ENCODE data around the gene MGA. TPM values are rescaled to one million over a fixed set of nuclear protein-coding genes. Genes with fewer than 3 reads are reported as not detected.

Gene MGA
- total RNA-seq, 1 experiment from 2014 or later: 21.5 TPM

- H3K9me3 ChIP-seq (replicated peaks): no peaks in the 10 kb centered on the region
Measured at GRCh38 chr15:41640985-41641384, 19.2 kb upstream of the MGA start.

GRCh38 chr15:41647262-41647661 lies 12.9 kb upstream of the MGA start:
- Histone ChIP-seq H3K4me1 (replicated peaks) (no peaks in the 10 kb centered on the region), H3K27me3 (replicated peaks) (no peaks in the 10 kb centered on the region; the same call in 1 of the 2 replicates), H3K27ac (no peak overlapping the region), H3K36me3 (no peaks in the 10 kb centered on the region), H3K4me3 (no peak overlapping the region), H3K9me3 (replicated peaks) (no peaks in the 10 kb centered on the region)
- DNase-seq (ENCODE audit: low read depth in 1 of 2, low spot score in 2 of 2): no peak

More at GRCh38 chr15:41640985-41641384, 19.2 kb upstream of the MGA start:
- Histone ChIP-seq H3K36me3 (no peaks in the 10 kb centered on the region), H3K4me3 (no peak overlapping the region), H3K4me1 (replicated peaks) (no peaks in the 10 kb centered on the region), H3K27me3 (replicated peaks) (no peaks in the 10 kb centered on the region), H3K27ac (no peak overlapping the region)
- DNase-seq (ENCODE audit: low read depth in 1 of 2, low spot score in 2 of 2): no peak

DNA sequence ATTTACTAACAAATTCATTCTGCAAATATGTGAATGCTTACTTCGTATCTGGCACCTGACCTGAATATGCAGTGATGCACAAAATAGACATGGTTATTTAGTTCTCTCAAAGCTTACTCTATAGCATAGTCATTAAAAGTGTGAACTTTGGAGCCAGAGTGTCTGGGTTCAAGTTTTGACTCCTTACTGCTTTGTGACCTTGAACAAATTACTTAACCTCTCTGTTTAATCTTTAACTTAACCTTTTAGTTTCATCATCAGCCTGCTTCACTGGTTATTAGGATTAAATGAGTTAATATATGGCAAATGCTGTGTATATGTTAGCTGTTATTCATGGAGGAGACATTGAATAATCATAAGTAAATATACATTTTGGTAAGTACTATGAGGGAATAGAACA lies 12.1 kb upstream of the MGA start:
- H3K4me1 ChIP-seq (replicated peaks): no peaks in the 10 kb centered on the region
- H3K4me3 ChIP-seq: no peak overlapping the region
- no peaks in the 10 kb centered on the region for H3K36me3 ChIP-seq
- H3K9me3 ChIP-seq (replicated peaks): no peaks in the 10 kb centered on the region
- no peak for DNase-seq (ENCODE audit: low read depth in 1 of 2, low spot score in 2 of 2)
- no peak overlapping the region for H3K27ac ChIP-seq
- H3K27me3 ChIP-seq (replicated peaks): no peaks in the 10 kb centered on the region; the same call in 1 of the 2 replicates

GRCh38 chr15:41648770-41649169 lies 11.4 kb upstream of the MGA start:
- Histone ChIP-seq H3K36me3 (no peaks in the 10 kb centered on the region), H3K27ac (no peak overlapping the region), H3K4me3 (no peak overlapping the region), H3K9me3 (replicated peaks) (no peaks in the 10 kb centered on the region), H3K27me3 (replicated peaks) (no peaks in the 10 kb centered on the region; the same call in 1 of the 2 replicates), H3K4me1 (replicated peaks) (no peaks in the 10 kb centered on the region)
- DNase-seq (ENCODE audit: low read depth in 1 of 2, low spot score in 2 of 2): no peak

DNA sequence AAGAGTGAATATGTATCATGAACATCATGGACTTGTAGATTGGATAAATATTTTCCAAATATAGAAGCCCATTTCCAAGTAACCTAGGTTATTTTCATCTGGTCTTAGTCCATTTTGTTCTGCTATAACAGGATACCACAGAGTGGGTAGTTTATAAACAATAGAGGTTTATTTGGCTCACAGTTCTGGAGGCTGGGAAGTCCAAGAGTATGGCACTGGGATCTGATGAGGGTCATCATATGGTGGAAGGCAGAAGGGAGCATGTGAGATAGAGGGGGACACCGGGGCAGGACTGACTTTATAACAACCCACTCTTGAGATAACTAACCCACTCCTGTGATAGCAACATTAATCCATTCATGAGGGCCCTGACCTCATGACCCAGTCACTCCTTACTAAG lies 9.4 kb upstream of the MGA start:
- peaks cover 4% of the 10 kb centered on the region for H3K4me1 ChIP-seq (replicated peaks)
- no peak overlapping the region for H3K27ac ChIP-seq
- H3K27me3 ChIP-seq (replicated peaks): no peaks in the 10 kb centered on the region; the same call in 1 of the 2 replicates
- H3K36me3 ChIP-seq: no peaks in the 10 kb centered on the region
- H3K9me3 ChIP-seq (replicated peaks): no peaks in the 10 kb centered on the region
- no peak for DNase-seq (ENCODE audit: low read depth in 1 of 2, low spot score in 2 of 2)
- H3K4me3 ChIP-seq: no peak overlapping the region

DNA sequence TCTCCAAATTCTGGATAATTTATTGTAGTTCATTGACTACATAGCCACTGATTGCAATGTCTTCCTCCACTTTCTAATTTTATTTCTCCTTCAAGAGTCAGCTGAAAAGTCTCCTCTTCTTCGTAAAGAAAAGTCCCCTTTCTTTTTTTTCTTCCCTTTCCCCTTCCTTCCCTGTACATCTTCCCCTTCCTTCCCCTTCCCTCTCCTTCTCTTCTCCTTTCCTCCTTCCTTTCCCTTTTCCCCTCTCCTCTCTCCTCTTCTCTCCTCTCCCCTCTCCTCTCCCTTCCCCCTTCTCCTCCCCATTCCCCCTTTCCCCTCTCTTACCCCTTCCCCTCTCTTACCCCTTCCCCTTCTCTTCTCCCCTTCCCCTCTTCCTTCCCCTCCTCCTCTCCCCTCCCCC lies 8.8 kb upstream of the MGA start:
- Histone ChIP-seq H3K36me3 (no peaks in the 10 kb centered on the region), H3K4me1 (replicated peaks) (peaks cover 7% of the 10 kb centered on the region), H3K9me3 (replicated peaks) (no peaks in the 10 kb centered on the region), H3K27ac (no peak overlapping the region), H3K27me3 (replicated peaks) (no peaks in the 10 kb centered on the region; the same call in 1 of the 2 replicates), H3K4me3 (no peak overlapping the region)
- no peak for DNase-seq (ENCODE audit: low read depth in 1 of 2, low spot score in 2 of 2)

DNA sequence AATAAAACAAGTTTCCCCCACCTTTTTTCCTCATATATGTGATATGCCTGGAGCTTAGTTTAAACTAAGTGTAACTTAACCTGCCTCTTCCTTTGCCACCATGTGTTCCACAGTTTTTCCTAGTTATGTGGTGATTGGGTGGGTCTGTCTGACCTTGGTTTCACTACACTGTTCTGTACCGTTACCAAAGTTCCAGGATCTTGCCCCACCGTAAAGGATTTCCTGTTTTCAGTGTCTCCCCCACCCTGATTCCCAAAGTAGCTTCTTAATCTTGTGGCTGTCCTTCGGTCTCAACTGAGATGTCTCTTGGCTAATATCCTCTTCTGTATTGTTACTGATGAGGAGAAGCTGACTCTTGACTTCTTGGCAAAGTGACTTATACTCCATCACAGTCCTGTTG lies 6.4 kb upstream of the MGA start:
- no peak overlapping the region for H3K4me3 ChIP-seq
- H3K36me3 ChIP-seq: no peaks in the 10 kb centered on the region
- no peaks in the 10 kb centered on the region for H3K9me3 ChIP-seq (replicated peaks)
- no peak overlapping the region for H3K27ac ChIP-seq
- no peak for DNase-seq (ENCODE audit: low read depth in 1 of 2, low spot score in 2 of 2)
- H3K4me1 ChIP-seq (replicated peaks): peaks cover 7% of the 10 kb centered on the region
- H3K27me3 ChIP-seq (replicated peaks): no peaks in the 10 kb centered on the region

DNA sequence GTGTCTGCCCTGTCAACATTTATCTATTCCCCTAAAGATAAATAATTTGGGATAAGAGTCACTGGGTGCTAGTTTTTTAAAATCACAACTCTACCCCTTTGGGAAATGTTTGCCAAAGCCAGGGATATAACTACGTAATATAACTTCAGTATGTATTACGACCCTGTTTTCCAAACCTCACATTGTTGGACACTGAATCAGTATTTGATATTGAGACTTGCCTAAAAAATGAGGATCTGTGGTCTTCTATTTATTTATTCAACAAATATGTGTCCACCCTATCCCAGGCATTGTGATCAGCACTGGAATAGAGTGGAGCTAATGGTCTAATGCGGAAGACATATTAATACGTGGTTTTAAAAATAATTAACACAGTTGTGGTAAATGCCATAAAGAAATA lies 4.5 kb upstream of the MGA start:
- DNase-seq (ENCODE audit: low read depth in 1 of 2, low spot score in 2 of 2): peak in 1 of 2 experiments; percentile 35
- H3K9me3 ChIP-seq (replicated peaks): 0 out of 2 replicates have a peak, but pooled peaks cover 2% of the 10 kb centered on the region
- peaks cover 17% of the 10 kb centered on the region for H3K4me1 ChIP-seq (replicated peaks)
- no peaks in the 10 kb centered on the region for H3K27me3 ChIP-seq (replicated peaks)
- H3K4me3 ChIP-seq: no peak overlapping the region
- H3K36me3 ChIP-seq: no peaks in the 10 kb centered on the region
- H3K27ac ChIP-seq: no peak overlapping the region

DNA sequence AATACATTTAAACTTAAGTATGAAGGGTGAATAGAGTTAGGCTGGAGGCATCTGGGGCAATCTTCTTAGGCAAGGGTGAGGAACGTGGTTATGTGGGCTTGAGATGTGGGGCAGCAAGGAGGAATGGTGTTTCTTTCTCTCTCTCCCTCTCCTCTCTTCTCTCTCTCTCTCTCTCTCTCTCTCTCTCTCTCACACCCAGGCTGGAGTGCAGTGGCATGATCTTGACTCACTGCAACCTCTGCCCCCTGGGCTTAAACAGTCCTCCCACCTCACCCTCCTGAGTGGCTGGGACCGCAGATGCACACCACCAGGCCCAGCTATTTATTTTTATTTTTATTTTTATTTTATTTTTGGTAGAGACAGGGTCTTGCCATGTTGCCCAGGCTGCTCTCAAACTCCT lies 4.0 kb upstream of the MGA start:
- H3K27me3 ChIP-seq (replicated peaks): no peaks in the 10 kb centered on the region
- H3K27ac ChIP-seq: no peak overlapping the region
- no peak overlapping the region for H3K4me3 ChIP-seq
- peaks cover 22% of the 10 kb centered on the region for H3K4me1 ChIP-seq (replicated peaks)
- H3K36me3 ChIP-seq: no peaks in the 10 kb centered on the region
- 0 out of 2 replicates have a peak, but pooled peaks cover 2% of the 10 kb centered on the region for H3K9me3 ChIP-seq (replicated peaks)
- DNase-seq (ENCODE audit: low read depth in 1 of 2, low spot score in 2 of 2): peak in 1 of 2 experiments; percentile 21

- Histone ChIP-seq H3K27me3 (replicated peaks) (no peaks in the 10 kb centered on the region), H3K4me3 (no peak overlapping the region), H3K4me1 (replicated peaks) (peaks cover 32% of the 10 kb centered on the region), H3K9me3 (replicated peaks) (0 out of 2 replicates have a peak, but pooled peaks cover 2% of the 10 kb centered on the region), H3K27ac (no peak overlapping the region), H3K36me3 (no peaks in the 10 kb centered on the region)
- no peak for DNase-seq (ENCODE audit: low read depth in 1 of 2, low spot score in 2 of 2)
Measured at GRCh38 chr15:41658689-41659088, 1.5 kb upstream of the MGA start.

GRCh38 chr15:41659190-41659589 lies 1.0 kb upstream of the MGA start:
- Histone ChIP-seq H3K36me3 (no peaks in the 10 kb centered on the region), H3K4me1 (replicated peaks) (peaks cover 32% of the 10 kb centered on the region), H3K27ac (no peak overlapping the region), H3K4me3 (no peak overlapping the region), H3K27me3 (replicated peaks) (no peaks in the 10 kb centered on the region), H3K9me3 (replicated peaks) (0 out of 2 replicates have a peak, but pooled peaks cover 2% of the 10 kb centered on the region)
- no peak for DNase-seq (ENCODE audit: low read depth in 1 of 2, low spot score in 2 of 2)

- Histone ChIP-seq H3K4me3 (peak overlapping the region; percentile 39; the same call in 1 of the 2 replicates), H3K27ac (peak overlapping the region; percentile 31), H3K27me3 (replicated peaks) (no peaks in the 10 kb centered on the region), H3K9me3 (replicated peaks) (0 out of 2 replicates have a peak, but pooled peaks cover 2% of the 10 kb centered on the region), H3K36me3 (no peaks in the 10 kb centered on the region), H3K4me1 (replicated peaks) (peaks cover 32% of the 10 kb centered on the region)
- no peak for DNase-seq (ENCODE audit: low read depth in 1 of 2, low spot score in 2 of 2)
Measured at GRCh38 chr15:41659855-41660234, 360 bp upstream of the MGA start.

GRCh38 chr15:41661078-41661517 lies 893 bp downstream of the MGA start:
- no peak overlapping the region for H3K27ac ChIP-seq
- DNase-seq (ENCODE audit: low read depth in 1 of 2, low spot score in 2 of 2): no peak
- peak overlapping the region; percentile 39 for H3K4me3 ChIP-seq

DNA sequence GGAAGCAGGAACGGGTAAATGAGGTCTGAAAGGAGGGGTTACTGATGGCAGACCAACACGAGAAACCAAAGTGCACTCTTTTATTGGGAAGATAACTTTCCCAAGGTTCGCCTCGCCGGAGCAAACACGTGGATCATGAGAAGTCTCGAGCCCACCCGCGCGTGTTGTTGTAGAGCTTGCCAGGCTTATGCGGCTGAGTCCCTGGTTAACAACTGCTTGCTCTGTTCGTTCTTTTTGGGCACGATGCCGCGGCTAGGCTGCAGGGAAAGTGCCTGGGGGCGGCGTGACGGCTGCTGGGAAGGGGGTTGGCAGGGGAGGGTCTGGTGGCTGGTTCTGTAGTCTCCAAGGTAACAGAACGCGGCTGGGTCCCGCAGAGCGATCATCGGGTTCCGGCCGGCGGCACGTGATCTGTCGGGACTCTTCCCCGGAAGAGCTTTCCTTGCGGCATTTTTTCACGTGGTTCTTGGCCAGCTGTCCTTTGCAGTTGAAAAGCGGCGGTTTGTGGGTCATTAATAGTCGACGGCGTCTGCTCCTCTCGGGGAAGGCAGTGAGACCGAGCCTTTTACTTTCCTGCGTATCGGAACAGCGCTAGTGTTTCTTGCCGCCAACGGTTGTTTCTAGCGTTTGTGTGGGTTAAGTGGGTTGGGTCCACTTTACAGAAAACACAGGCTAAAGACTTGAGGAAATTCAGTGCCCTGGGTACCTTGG lies 1.5 kb downstream of the MGA start:
- Histone ChIP-seq H3K9me3 (replicated peaks) (0 out of 2 replicates have a peak, but pooled peaks cover 2% of the 10 kb centered on the region), H3K27ac (0 out of 2 replicates have a peak overlapping the region, but pooled peaks have one; percentile 22), H3K4me1 (replicated peaks) (peaks cover 31% of the 10 kb centered on the region), H3K27me3 (replicated peaks) (no peaks in the 10 kb centered on the region), H3K4me3 (peak overlapping the region; percentile 39), H3K36me3 (no peaks in the 10 kb centered on the region)
- DNase-seq (ENCODE audit: low read depth in 1 of 2, low spot score in 2 of 2): peak; percentile 57 to 67

More at GRCh38 chr15:41661078-41661517, 893 bp downstream of the MGA start:
- Histone ChIP-seq H3K27me3 (replicated peaks) (no peaks in the 10 kb centered on the region), H3K9me3 (replicated peaks) (0 out of 2 replicates have a peak, but pooled peaks cover 2% of the 10 kb centered on the region), H3K4me1 (replicated peaks) (peaks cover 26% of the 10 kb centered on the region), H3K36me3 (no peaks in the 10 kb centered on the region)

Measured in SJSA1 (cell line).